Activated CD8-positive, alpha-beta T cell treated with anti-CD3 and anti-CD28 coated beads for 36 hours (primary cell): ENCODE results near the gene NRG3. TPM values are rescaled to one million over a fixed set of nuclear protein-coding genes. Genes with fewer than 3 reads are reported as not detected.

Experiments used
- ATAC-seq: fragments of 200-7000 bp; cut with Tn5 transposase; one replicate; pipeline ENCODE4 v1.10.0; 2021; ENCODE audit warnings: mild to moderate bottlenecking, moderate library complexity
- CTCF ChIA-PET: fragments of 350-600 bp; sonication (Branson Sonifier 250); formaldehyde crosslinking; loops from one replicate; lab custom pipeline; 2021; ENCODE audit warnings: antibody characterized with exemption; lab: Charles Lee
- POLR2A ChIA-PET: fragments of 350-600 bp; sonication (Branson Sonifier 250); formaldehyde crosslinking; loops from one replicate; lab custom pipeline; 2021; ENCODE audit warnings: antibody characterized with exemption; lab: Charles Lee
- DNase-seq: peaks from one replicate; pipeline ENCODE4 v3.0.0-alpha.2; 2020
- H3K27ac Mint-ChIP-seq: one replicate; pipeline ENCODE4 v1.8.0; 2021; ENCODE audit warnings: mild to moderate bottlenecking, mixed read lengths
- H3K27me3 Mint-ChIP-seq: one replicate; pipeline ENCODE4 v1.8.0; 2021; ENCODE audit warnings: mixed read lengths
- H3K36me3 Mint-ChIP-seq: one replicate; pipeline ENCODE4 v1.8.0; 2021; ENCODE audit warnings: low read depth, mixed read lengths
- H3K4me1 Mint-ChIP-seq: one replicate; pipeline ENCODE4 v1.8.0; 2021; ENCODE audit warnings: low read depth, mixed read lengths
- H3K4me3 Mint-ChIP-seq: one replicate; pipeline ENCODE4 v1.8.0; 2021; ENCODE audit warnings: mild to moderate bottlenecking, moderate library complexity, mixed read lengths
- H3K9me3 Mint-ChIP-seq: one replicate; pipeline ENCODE4 v1.8.0; 2021; ENCODE audit warnings: mixed read lengths
- CTCF ChIP-seq: fragments of 200-600 bp; IDR thresholded peaks from one replicate; pipeline ENCODE4 v1.8.0; 2022; ENCODE audit warnings: antibody characterized with exemption, mild to moderate bottlenecking
- intact Hi-C: fragments of 100-400 bp; cut with micrococcal nuclease; formaldehyde crosslinking; loops from one replicate; pipeline ENCODE4 v1.10.0; 2022
- total RNA-seq, 2 experiments: library from RNA; stranded (reverse); gene quantifications; one replicate each; pipeline ENCODE4 v1.2.3, GENCODE V29; 2021

The NRG3 gene
- total RNA-seq, 2 experiments from 2014 or later: not detected

DNA sequence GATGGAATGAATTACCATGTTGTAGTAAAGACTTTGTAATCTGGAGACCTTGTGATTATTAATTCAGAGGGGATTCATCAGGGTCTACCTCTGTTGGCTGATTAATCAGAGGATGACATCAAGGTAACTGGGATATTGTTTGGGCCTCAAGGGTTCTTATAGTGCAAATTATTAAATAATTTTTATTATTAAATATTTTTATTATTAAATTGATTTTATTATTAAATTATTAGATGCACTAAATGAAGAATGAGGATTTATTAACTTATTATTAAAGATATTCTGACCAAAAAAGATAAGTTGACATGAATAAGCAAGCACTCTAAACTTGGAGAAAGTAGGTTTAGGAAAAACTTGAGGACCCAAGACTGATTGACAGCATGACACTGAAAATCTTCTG is 661.7 kb downstream of the NRG3 start:
- Mint-ChIP-seq H3K27ac (no peak overlapping the region), H3K4me3 (no peak overlapping the region), H3K27me3 (no peaks in the 10 kb centered on the region), H3K9me3 (peaks cover 4% of the 10 kb centered on the region), H3K4me1 (no peaks in the 10 kb centered on the region), H3K36me3 (no peaks in the 10 kb centered on the region)
- POLR2A ChIA-PET: no interaction called here
- TF ChIP-seq CTCF: no peak
- intact Hi-C loops: no loop called here
- DNase-seq (no peak), ATAC-seq (no peak)
- CTCF ChIA-PET: no interaction called here

GRCh38 chr10:82538272-82538671 is 663.3 kb downstream of the NRG3 start:
- Mint-ChIP-seq H3K27ac (no peak overlapping the region), H3K27me3 (no peaks in the 10 kb centered on the region), H3K4me1 (no peaks in the 10 kb centered on the region), H3K36me3 (no peaks in the 10 kb centered on the region), H3K4me3 (no peak overlapping the region), H3K9me3 (peaks cover 6% of the 10 kb centered on the region)
- ChIA-PET POLR2A (no interaction called here), CTCF (no interaction called here)
- no peak for TF ChIP-seq CTCF
- intact Hi-C loops: no loop called here
- DNase-seq: no peak
- no peak for ATAC-seq

DNA sequence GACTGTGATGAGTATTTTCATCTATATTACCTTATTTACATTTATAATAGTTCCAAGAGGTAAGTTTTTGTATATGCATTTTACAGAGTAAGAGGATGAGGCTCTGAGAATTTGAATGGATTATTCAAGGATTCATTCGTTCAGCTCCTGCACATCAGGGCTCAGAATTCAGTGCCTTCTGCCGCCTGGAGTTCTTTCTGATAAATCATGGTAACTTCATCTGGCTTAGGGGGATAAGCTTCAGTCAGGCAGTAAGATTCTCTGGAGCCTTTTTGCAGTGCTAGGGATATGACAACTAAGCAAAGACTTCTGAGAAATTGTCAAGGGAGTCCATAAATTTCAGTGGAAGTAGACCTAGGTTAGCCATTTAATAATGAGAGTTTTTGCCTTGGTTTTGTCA is 668.6 kb downstream of the NRG3 start:
- CTCF ChIA-PET: no interaction called here
- Mint-ChIP-seq H3K27ac (no peak overlapping the region), H3K36me3 (no peaks in the 10 kb centered on the region), H3K27me3 (no peaks in the 10 kb centered on the region), H3K4me3 (no peak overlapping the region), H3K9me3 (peaks cover 2% of the 10 kb centered on the region), H3K4me1 (no peaks in the 10 kb centered on the region)
- no peak for TF ChIP-seq CTCF
- ATAC-seq (no peak), DNase-seq (no peak)
- POLR2A ChIA-PET: no interaction called here
- intact Hi-C loops: no loop called here

GRCh38 chr10:82544377-82544776 is 669.4 kb downstream of the NRG3 start:
- Mint-ChIP-seq H3K4me1 (no peaks in the 10 kb centered on the region), H3K9me3 (peaks cover 2% of the 10 kb centered on the region), H3K27me3 (no peaks in the 10 kb centered on the region), H3K36me3 (no peaks in the 10 kb centered on the region), H3K4me3 (no peak overlapping the region), H3K27ac (no peak overlapping the region)
- TF ChIP-seq CTCF: no peak
- DNase-seq (no peak), ATAC-seq (no peak)
- ChIA-PET CTCF (no interaction called here), POLR2A (no interaction called here)
- intact Hi-C loops: no loop called here

GRCh38 chr10:82551506-82551905 is 676.5 kb downstream of the NRG3 start:
- no peak for TF ChIP-seq CTCF
- no peaks in the 10 kb centered on the region for H3K27me3 Mint-ChIP-seq
- peaks cover 4% of the 10 kb centered on the region for H3K9me3 Mint-ChIP-seq
- H3K27ac Mint-ChIP-seq: no peak overlapping the region
- ChIA-PET POLR2A (no interaction called here), CTCF (no interaction called here)
- no peaks in the 10 kb centered on the region for H3K4me1 Mint-ChIP-seq
- H3K4me3 Mint-ChIP-seq: no peak overlapping the region
- DNase-seq: no peak
- no peaks in the 10 kb centered on the region for H3K36me3 Mint-ChIP-seq
- intact Hi-C loops: no loop called here
- ATAC-seq: no peak
